CD8-positive, alpha-beta memory T cell (primary cell): ENCODE results near the gene TMEM184B. TPM values are rescaled to one million over a fixed set of nuclear protein-coding genes. Genes with fewer than 3 reads are reported as not detected.

Experiments
- CTCF ChIA-PET: fragments of 350-600 bp; sonication (Branson Sonifier 250); formaldehyde crosslinking; loops from one replicate; lab custom pipeline; 2021; ENCODE audit warnings: antibody characterized with exemption; lab: Charles Lee
- POLR2A ChIA-PET: fragments of 350-600 bp; sonication (Branson Sonifier 250); formaldehyde crosslinking; loops from one replicate; lab custom pipeline; 2021; ENCODE audit warnings: antibody characterized with exemption; lab: Charles Lee
- DNase-seq, 5 donors: peaks; one replicate each; pipeline versions ENCODE4 v3.0.0 to v3.0.0-alpha.2; 2020 to 2022; ENCODE audit warnings: mixed read lengths in 1 of 5
- H3K27ac ChIP-seq: one replicate; pipeline ENCODE4 v1.7.0; 2013; ENCODE audit warnings: low read depth, mild to moderate bottlenecking, low read length, moderate library complexity
- H3K27me3 ChIP-seq: 2 replicates; pipeline ENCODE4 v1.7.0; 2013; ENCODE audit warnings: low read length, mild to moderate bottlenecking; ENCODE audit not compliant: insufficient read depth, poor library complexity, severe bottlenecking
- H3K36me3 ChIP-seq: 2 replicates; pipeline ENCODE4 v1.7.0; 2013; ENCODE audit warnings: mild to moderate bottlenecking, low read length, moderate library complexity; ENCODE audit not compliant: insufficient read depth
- H3K4me1 ChIP-seq: 2 replicates; pipeline ENCODE4 v1.7.0; 2013; ENCODE audit warnings: mild to moderate bottlenecking, low read length, moderate library complexity; ENCODE audit not compliant: insufficient read depth
- H3K4me3 ChIP-seq: 2 replicates; pipeline ENCODE4 v1.7.0; 2013; ENCODE audit warnings: mild to moderate bottlenecking, low read length
- H3K9me3 ChIP-seq: 2 replicates; pipeline ENCODE4 v1.7.0; 2013; ENCODE audit warnings: mild to moderate bottlenecking, low read length
- H3K27ac Mint-ChIP-seq, 8 donors: one replicate each; pipeline ENCODE4 v1.8.0; 2020 to 2021; ENCODE audit warnings: mixed read lengths in 8 of 8, mild to moderate bottlenecking in 6 of 8, inconsistent platforms in 3 of 8, moderate library complexity in 3 of 8
- H3K27me3 Mint-ChIP-seq, 2 donors: one replicate each; pipeline ENCODE4 v1.8.0; 2020 to 2021; ENCODE audit warnings: mixed read lengths in 2 of 2, mild to moderate bottlenecking in 1 of 2, moderate library complexity in 1 of 2
- H3K36me3 Mint-ChIP-seq, 3 donors: one replicate each; pipeline ENCODE4 v1.8.0; 2020 to 2021; ENCODE audit warnings: mixed read lengths in 3 of 3, inconsistent platforms in 1 of 3, mild to moderate bottlenecking in 1 of 3
- H3K4me1 Mint-ChIP-seq, 3 donors: one replicate each; pipeline ENCODE4 v1.8.0; 2020 to 2021; ENCODE audit warnings: mixed read lengths in 3 of 3, inconsistent platforms in 1 of 3, mild to moderate bottlenecking in 1 of 3
- H3K4me3 Mint-ChIP-seq, 7 donors: one replicate each; pipeline ENCODE4 v1.8.0; 2020 to 2021; ENCODE audit warnings: mixed read lengths in 7 of 7, mild to moderate bottlenecking in 6 of 7, moderate library complexity in 4 of 7, inconsistent platforms in 2 of 7
- H3K9me3 Mint-ChIP-seq, 5 donors: one replicate each; pipeline ENCODE4 v1.8.0; 2020 to 2022; ENCODE audit warnings: mixed read lengths in 5 of 5, mild to moderate bottlenecking in 3 of 5, moderate library complexity in 2 of 5, inconsistent platforms in 1 of 5
- polyA plus RNA-seq: library from polyadenylated mRNA; unstranded; fragments of 300-500 nt; fragmentation: Illumina TruSeq; gene quantifications from one replicate; pipeline ENCODE4 v1.2.3, GENCODE V29; 2021
- total RNA-seq, 2 experiments: library from RNA; stranded (reverse); gene quantifications; one replicate each; pipeline ENCODE4 v1.2.3, GENCODE V29; 2021

The TMEM184B gene
- total and polyA plus RNA-seq, 3 experiments from 2014 or later: 23.4 to 31.7 (median 29.0) TPM

GRCh38 chr22:38201711-38202436 lies 70.9 kb downstream of the TMEM184B start, which contains the start of gene MAFF:
MAFF (plus strand) TSS chr22:38201994; CDS start chr22:38213854, 11,860 bp downstream.
- H3K4me3 Mint-ChIP-seq: peak within 1 kb of the TSS; percentile 85 to 94 (median 89)
- POLR2A ChIA-PET: interaction anchor here (0.5 to 3.6 kb wide), 8 partner anchors 9 to 1730 kb away, joined by 3 to 29 read pairs (median 4); partner anchors contain the start of gene PLA2G6
- no peaks in the 10 kb centered on the region for H3K27me3 Mint-ChIP-seq
- peak within 1 kb of the TSS; percentile 92 for H3K27ac ChIP-seq
- DNase-seq: peak; percentile 79 to 93 (median 85)
- peak within 1 kb of the TSS; percentile 88 for H3K4me3 ChIP-seq
- peaks cover 33 to 37% (median 34%) of the 10 kb centered on the region in 3 donors for H3K4me1 Mint-ChIP-seq
- H3K27me3 ChIP-seq: no peaks in the 10 kb centered on the region
- H3K36me3 ChIP-seq: no peaks in the 10 kb centered on the region
- no peaks in the 10 kb centered on the region for H3K9me3 Mint-ChIP-seq
- peaks cover 0 to 4% (median 0%) of the 10 kb centered on the region in 3 donors for H3K36me3 Mint-ChIP-seq
- H3K27ac Mint-ChIP-seq: peak within 1 kb of the TSS; percentile 94 to 100 (median 99)
- H3K4me1 ChIP-seq: peaks cover 29% of the 10 kb centered on the region
- CTCF ChIA-PET: interaction anchor here (2.3 to 2.6 kb wide), 2 partner anchors 12 to 21 kb away, joined by 9 to 10 read pairs; partner anchors contain the start of gene PLA2G6
- H3K9me3 ChIP-seq: no peaks in the 10 kb centered on the region

- peaks cover 33 to 37% (median 34%) of the 10 kb centered on the region in 3 donors for H3K4me1 Mint-ChIP-seq
- Histone ChIP-seq H3K9me3 (no peaks in the 10 kb centered on the region), H3K4me3 (peak overlapping the region; percentile 61), H3K36me3 (no peaks in the 10 kb centered on the region), H3K27ac (peak overlapping the region; percentile 92), H3K27me3 (no peaks in the 10 kb centered on the region), H3K4me1 (peaks cover 29% of the 10 kb centered on the region)
- DNase-seq: no peak
- H3K27me3 Mint-ChIP-seq: no peaks in the 10 kb centered on the region
- POLR2A ChIA-PET: interaction anchor here (0.5 to 3.6 kb wide), 9 partner anchors 10 to 1119 kb away, joined by 3 to 29 read pairs (median 4); partner anchors contain the start of gene PLA2G6
- no peaks in the 10 kb centered on the region for H3K9me3 Mint-ChIP-seq
- H3K36me3 Mint-ChIP-seq: peaks cover 0 to 4% (median 0%) of the 10 kb centered on the region in 3 donors
- CTCF ChIA-PET: interaction anchor here (2.3 to 2.6 kb wide), 2 partner anchors 13 to 20 kb away, joined by 9 to 10 read pairs; partner anchors contain the start of gene PLA2G6
- peak overlapping the region; percentile 78 to 94 (median 86) for H3K4me3 Mint-ChIP-seq
- H3K27ac Mint-ChIP-seq: peak overlapping the region; percentile 94 to 100 (median 99)
Measured at GRCh38 chr22:38201371-38201710, 71.5 kb downstream of the TMEM184B start.

GRCh38 chr22:38199826-38200559 lies 72.8 kb downstream of the TMEM184B start:
- Histone ChIP-seq H3K36me3 (no peaks in the 10 kb centered on the region), H3K27me3 (no peaks in the 10 kb centered on the region), H3K9me3 (no peaks in the 10 kb centered on the region), H3K4me3 (no peak overlapping the region), H3K4me1 (peaks cover 29% of the 10 kb centered on the region), H3K27ac (no peak overlapping the region)
- Mint-ChIP-seq H3K9me3 (no peaks in the 10 kb centered on the region), H3K27me3 (no peaks in the 10 kb centered on the region), H3K4me1 (peaks cover 32 to 36% (median 33%) of the 10 kb centered on the region in 3 donors), H3K27ac (peak overlapping the region in 6 of 8 donors; percentile 68 to 100 (median 99)), H3K4me3 (peak overlapping the region in 2 of 7 donors; percentile 22 to 88), H3K36me3 (peaks cover 0 to 4% (median 0%) of the 10 kb centered on the region in 3 donors)
- DNase-seq: no peak
- POLR2A ChIA-PET: interaction anchor here (0.7 to 1.1 kb wide), 2 partner anchors 63 to 1121 kb away, joined by 4 to 6 read pairs; no protein-coding TSS in a partner anchor
- CTCF ChIA-PET: no interaction called here

- H3K27me3 ChIP-seq: no peaks in the 10 kb centered on the region
- Mint-ChIP-seq H3K9me3 (no peaks in the 10 kb centered on the region), H3K27ac (no peak overlapping the region), H3K27me3 (peaks cover 2 to 4% of the 10 kb centered on the region in 2 donors), H3K36me3 (peaks cover 0 to 3% (median 0%) of the 10 kb centered on the region in 3 donors), H3K4me1 (peaks cover 14 to 21% (median 19%) of the 10 kb centered on the region in 3 donors), H3K4me3 (no peak overlapping the region)
- peaks cover 11% of the 10 kb centered on the region for H3K4me1 ChIP-seq
- POLR2A ChIA-PET: interaction anchor here (0.5 kb wide), 1 partner anchor 317 kb away, joined by 4 read pairs; no protein-coding TSS in a partner anchor
- no peak overlapping the region for H3K27ac ChIP-seq
- no peak for DNase-seq
- no peaks in the 10 kb centered on the region for H3K9me3 ChIP-seq
- H3K4me3 ChIP-seq: no peak overlapping the region
- CTCF ChIA-PET: no interaction called here
- no peaks in the 10 kb centered on the region for H3K36me3 ChIP-seq
Measured at GRCh38 chr22:38196791-38197419, 75.9 kb downstream of the TMEM184B start.

- H3K36me3 ChIP-seq: no peaks in the 10 kb centered on the region
- CTCF ChIA-PET: no interaction called here
- H3K27ac ChIP-seq: no peak overlapping the region
- H3K9me3 Mint-ChIP-seq: no peaks in the 10 kb centered on the region
- no peaks in the 10 kb centered on the region for H3K4me1 ChIP-seq
- no peaks in the 10 kb centered on the region for H3K27me3 ChIP-seq
- no peaks in the 10 kb centered on the region for H3K9me3 ChIP-seq
- peaks cover 2 to 6% of the 10 kb centered on the region in 2 donors for H3K27me3 Mint-ChIP-seq
- peak overlapping the region in 1 of 8 donors; percentile 22 for H3K27ac Mint-ChIP-seq
- no peak overlapping the region for H3K4me3 ChIP-seq
- DNase-seq: no peak
- POLR2A ChIA-PET: no interaction called here
- peaks cover 2 to 5% (median 5%) of the 10 kb centered on the region in 3 donors for H3K4me1 Mint-ChIP-seq
- H3K4me3 Mint-ChIP-seq: no peak overlapping the region
- no peaks in the 10 kb centered on the region for H3K36me3 Mint-ChIP-seq
Measured at GRCh38 chr22:38193580-38193979, 79.2 kb downstream of the TMEM184B start.

GRCh38 chr22:38192475-38192863 lies 80.3 kb downstream of the TMEM184B start:
- ChIA-PET POLR2A (no interaction called here), CTCF (interaction anchor here (1.7 kb wide), 1 partner anchor 78 kb away, joined by 4 read pairs; no protein-coding TSS in a partner anchor)
- H3K4me3 Mint-ChIP-seq: no peak overlapping the region
- no peaks in the 10 kb centered on the region for H3K9me3 Mint-ChIP-seq
- peaks cover 2 to 5% (median 5%) of the 10 kb centered on the region in 3 donors for H3K4me1 Mint-ChIP-seq
- Histone ChIP-seq H3K4me1 (no peaks in the 10 kb centered on the region), H3K9me3 (no peaks in the 10 kb centered on the region), H3K36me3 (no peaks in the 10 kb centered on the region), H3K27ac (no peak overlapping the region), H3K4me3 (no peak overlapping the region), H3K27me3 (no peaks in the 10 kb centered on the region)
- peak overlapping the region in 1 of 8 donors; percentile 74 for H3K27ac Mint-ChIP-seq
- H3K27me3 Mint-ChIP-seq: peaks cover 2 to 6% of the 10 kb centered on the region in 2 donors
- no peak for DNase-seq
- H3K36me3 Mint-ChIP-seq: no peaks in the 10 kb centered on the region

GRCh38 chr22:38191731-38192474 lies 80.9 kb downstream of the TMEM184B start:
- H3K36me3 ChIP-seq: no peaks in the 10 kb centered on the region
- H3K4me3 ChIP-seq: no peak overlapping the region
- H3K27me3 ChIP-seq: no peaks in the 10 kb centered on the region
- H3K27ac ChIP-seq: no peak overlapping the region
- ChIA-PET CTCF (interaction anchor here (1.7 kb wide), 1 partner anchor 78 kb away, joined by 4 read pairs; no protein-coding TSS in a partner anchor), POLR2A (interaction anchor here (1.1 kb wide), 1 partner anchor 10 kb away, joined by 3 read pairs; no protein-coding TSS in a partner anchor)
- no peak for DNase-seq
- H3K9me3 Mint-ChIP-seq: no peaks in the 10 kb centered on the region
- H3K4me1 Mint-ChIP-seq: peaks cover 2 to 5% (median 5%) of the 10 kb centered on the region in 3 donors
- H3K36me3 Mint-ChIP-seq: no peaks in the 10 kb centered on the region
- H3K4me3 Mint-ChIP-seq: no peak overlapping the region
- no peaks in the 10 kb centered on the region for H3K4me1 ChIP-seq
- H3K27me3 Mint-ChIP-seq: peaks cover 4 to 6% of the 10 kb centered on the region in 2 donors
- H3K27ac Mint-ChIP-seq: peak overlapping the region in 3 of 8 donors; percentile 38 to 69 (median 64)
- no peaks in the 10 kb centered on the region for H3K9me3 ChIP-seq
